Activated T-helper 9 cell treated with anti-CD3 and anti-CD28 coated beads, Interleukin-2, amount 50 U/mL, for 16 hours (primary cell): ENCODE measurements around the gene POTEH.
"Not testable (repeated sequence)": the region's sequence is repeated elsewhere in the genome, so short reads cannot be mapped to it uniquely, and the experiment has no call there.

Source experiments
- DNase-seq: peaks from one replicate; pipeline ENCODE4 v3.0.0-alpha.2; 2020; ENCODE audit warnings: low read depth

POTEH gene

DNA sequence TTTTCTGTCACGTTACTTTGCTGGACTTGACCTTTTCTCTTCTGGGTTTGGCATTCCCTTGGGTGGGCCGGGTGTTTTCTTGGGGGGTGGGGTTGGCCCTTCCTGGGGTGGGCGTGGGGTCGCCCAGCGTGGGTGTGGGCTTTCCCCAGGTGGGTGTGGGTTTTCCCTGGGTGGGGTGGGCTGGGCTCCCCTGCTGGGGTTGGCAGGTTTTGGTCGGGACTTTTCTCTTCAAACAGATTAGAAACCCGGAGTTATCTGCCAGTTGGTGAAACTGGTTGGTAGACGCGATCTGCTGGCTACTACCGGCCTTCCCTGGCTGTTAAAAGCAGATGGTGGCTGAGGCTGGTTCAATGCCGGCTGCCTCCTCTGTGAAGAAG, at the start of gene POTEH:
TSS of gene POTEH (plus strand) at position 278 of the 377 bp plus-strand sequence. CDS start at position 330, 52 bp downstream.
- DNase-seq = not testable (repeated sequence)

DNA sequence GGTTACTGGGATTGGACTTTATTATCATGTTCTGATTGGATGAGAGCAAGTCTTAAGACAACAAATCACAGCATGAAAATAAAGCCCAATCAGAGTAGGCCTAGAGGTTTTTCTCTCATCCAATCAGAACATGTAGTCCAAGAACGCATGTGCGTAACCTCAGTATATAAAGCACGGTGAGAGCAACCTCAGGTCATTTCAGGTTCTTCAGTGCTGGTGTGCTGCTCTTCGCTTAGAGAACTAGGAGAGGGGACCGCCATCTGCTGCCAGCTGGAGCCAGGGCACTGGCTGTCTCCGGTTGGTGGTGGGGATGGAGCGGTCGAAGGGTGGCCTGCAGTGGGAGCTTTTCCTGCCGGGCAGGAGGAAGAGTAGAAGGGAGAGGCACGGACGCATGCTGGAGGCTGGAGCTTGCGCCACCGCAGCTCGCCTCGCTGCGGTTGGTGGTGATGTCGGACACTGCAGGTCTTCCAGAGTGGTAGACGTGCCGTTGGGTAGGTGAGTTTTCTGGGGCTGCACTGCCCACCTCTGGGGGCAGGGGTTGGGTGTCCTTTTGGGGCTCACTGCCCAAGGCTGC, 47.5 kb upstream of the POTEH start:
- DNase-seq = not testable (repeated sequence)

DNA sequence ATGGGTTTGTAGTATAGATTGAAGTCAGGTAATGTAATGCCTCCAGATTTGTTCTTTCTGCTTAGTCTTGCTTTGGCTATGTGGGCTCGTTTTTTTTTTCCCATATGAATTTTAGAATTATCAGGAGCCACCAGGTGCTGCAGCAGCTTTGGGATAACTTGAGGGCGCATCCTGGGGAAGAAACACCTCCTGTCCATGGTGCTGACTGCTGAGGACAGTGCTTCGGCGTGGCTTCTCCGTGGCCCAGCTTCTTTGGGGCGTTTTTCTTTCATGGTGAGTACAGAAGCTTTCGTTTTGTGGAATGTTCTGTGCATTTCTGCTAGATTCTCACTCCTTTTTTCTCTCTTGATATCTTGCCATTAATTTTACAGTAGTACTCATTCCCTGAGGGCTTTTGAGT, 37.9 kb upstream of the POTEH start:
- not testable (repeated sequence) for DNase-seq

DNA sequence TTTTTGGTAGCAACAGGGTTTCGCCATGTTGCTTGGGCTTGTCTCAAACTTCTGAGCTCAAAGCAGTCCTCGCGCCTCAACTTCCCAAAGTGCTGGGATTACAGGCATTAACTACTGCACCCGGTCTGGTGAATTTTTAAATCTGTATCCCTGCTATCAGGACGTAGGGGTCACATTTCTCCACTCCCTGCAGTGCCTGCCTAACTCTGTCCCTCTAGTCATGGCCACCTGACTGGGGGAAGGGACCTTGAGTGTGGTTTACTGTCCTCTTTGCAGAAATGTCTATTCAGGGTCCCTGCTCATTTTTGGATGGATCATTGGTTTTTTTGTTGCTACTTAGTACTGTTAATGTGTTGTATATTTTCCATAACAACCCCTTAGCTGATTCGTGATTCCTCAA, 37.1 kb upstream of the POTEH start:
- DNase-seq = not testable (repeated sequence)

DNA sequence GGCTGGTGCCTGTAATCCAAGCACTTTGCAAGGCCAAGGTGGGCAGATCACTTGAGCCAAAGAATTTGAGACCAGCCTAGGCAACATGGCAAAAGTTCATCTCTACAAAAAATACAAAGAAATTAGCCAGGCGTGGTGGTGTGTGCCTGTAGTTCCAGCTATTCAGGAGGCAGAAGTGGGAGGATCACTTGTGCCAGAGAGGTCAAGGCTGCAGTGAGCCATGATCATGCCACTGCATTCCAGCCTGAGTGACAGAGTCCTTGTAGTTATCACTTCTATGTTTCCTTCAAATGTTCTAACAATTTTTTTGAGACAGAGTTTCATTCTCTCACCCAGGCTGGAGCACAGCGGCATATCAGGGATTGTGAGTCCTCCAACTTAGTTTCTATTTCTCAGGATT, 36.6 kb upstream of the POTEH start:
- DNase-seq = not testable (repeated sequence)

DNA sequence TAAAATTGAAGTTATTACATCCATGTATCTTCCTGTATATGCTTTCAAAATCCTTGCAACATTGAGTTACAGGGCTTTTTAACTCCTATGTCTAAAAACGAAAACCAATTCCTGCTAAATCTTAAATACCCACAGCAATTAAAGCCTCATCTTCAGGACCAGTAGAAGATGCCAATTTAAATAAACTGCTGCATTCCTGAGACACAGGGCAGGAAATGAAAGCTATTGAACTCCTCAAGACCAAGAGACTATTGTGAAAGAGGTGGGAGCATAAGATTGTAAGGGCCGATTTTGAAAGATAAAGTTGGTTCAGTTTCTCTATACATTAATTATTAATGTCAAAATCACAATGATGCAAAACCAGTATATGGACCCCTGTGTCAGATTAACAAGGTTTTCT, 28.7 kb upstream of the POTEH start:
- not testable (repeated sequence) for DNase-seq

DNA sequence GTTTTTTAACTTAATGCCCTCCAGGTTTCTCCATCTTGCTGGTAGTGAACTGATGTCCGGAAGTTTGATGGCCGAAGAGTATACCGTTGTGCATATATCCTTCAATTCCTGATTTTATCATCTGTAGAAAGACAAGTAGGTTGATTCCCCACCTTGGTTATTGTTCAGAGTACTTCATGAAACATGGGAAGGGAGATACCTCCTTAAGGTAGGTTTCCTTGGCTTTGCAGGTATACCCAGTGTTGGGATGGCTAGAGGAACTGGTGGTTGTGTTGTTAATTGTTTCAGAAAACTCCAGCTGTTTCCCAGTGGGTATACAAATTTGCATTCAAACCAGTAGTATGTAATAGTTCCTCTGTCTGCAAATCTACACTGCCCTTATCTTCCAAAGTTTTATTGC, 25.1 kb upstream of the POTEH start:
- DNase-seq = not testable (repeated sequence)

DNA sequence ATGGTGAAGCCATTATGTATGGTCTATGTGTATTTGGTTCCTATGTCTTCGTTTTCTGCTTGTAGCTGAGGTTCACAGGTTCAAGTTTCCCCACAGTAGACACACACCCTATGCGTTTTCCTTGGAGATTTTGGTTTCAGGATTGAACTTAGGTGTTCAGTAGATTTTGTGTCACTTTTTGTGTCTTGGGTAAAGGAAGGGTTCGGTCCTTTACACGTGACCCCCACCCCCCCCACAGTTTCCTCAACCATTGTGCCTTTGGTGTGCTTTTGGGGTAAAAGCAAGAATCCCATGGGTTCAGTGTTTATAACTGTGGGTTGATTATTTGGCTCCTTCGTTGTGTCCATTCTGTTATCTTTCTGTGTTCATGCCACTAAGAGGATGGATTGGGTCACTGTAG, 24.3 kb upstream of the POTEH start:
- not testable (repeated sequence) for DNase-seq

DNA sequence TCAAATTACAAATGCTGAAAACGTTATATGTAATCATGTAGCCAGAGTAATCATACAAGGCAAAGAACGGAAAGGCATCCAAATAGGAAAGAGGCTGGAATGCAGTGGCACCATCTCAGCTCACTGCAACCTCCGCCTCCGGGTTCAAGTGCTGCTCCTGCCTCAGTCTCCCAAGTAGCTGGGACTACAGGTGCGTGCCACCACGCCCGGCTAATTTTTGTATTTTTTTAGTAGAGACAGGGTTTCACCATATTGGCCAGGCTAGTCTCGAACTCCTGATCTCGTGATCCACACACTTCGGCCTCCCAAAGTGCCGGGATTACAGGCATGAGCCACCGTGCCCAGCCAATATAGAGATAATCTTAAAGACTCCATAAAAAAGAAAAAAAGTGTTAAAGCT, 20.4 kb upstream of the POTEH start:
- not testable (repeated sequence) for DNase-seq

DNA sequence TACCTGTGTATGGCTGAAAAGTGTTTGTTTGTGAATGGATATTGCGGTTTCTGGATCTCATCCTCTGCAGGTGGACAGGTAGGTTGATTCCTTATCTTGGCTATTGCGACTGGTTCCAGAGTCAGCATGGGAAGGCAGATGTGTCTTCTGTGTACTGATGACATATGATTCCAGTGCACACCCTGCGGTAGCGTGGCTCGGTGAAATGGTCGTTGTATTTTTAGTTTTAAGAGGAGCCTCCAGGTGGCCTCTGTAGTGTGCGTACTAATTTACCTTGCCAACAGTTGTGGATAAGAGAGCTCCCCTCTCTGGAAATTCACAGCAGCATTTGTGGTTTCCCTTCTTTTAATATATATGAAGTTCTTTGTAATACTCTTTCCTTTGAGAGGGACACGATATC, 10.1 kb upstream of the POTEH start:
- DNase-seq = not testable (repeated sequence)

DNA sequence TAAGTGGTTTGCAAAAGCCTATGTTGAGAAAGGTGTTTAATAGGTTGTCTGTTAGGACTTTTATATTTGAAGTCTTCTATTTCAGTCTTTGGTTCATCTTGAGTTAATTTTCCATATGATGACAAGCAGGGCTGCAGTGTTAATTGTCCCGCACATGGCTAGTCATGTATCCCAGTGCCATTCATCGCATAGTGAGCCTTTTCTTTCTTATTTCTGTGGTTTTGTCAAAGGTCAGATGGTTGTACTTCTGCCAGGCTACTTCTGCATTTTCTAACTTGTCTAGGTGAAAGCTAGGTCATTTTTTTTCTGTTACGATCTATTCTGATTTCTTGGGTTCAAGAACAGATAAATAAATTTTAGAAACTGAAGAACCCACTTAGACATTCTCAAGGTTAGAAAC, 5.7 kb upstream of the POTEH start:
- DNase-seq = not testable (repeated sequence)

DNA sequence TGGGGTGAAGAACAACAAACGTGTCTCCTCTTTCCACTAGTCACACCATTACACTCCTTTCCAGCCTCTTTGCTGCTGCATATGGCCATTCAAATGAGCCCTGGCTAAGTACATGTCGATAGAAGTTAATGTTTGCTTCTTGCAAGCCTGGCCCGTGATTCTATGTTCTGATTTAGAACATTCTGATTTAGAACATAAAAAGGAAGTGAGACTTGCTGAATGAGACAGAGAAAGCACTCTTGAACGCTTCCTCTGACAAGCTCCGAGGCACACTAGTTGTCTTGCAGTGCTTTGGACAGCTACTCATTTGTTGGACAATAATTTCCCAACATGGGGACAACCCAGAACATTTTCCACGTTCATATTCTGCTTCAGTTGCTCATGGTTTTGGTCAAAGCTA, 5.1 kb upstream of the POTEH start:
- DNase-seq = not testable (repeated sequence)

DNA sequence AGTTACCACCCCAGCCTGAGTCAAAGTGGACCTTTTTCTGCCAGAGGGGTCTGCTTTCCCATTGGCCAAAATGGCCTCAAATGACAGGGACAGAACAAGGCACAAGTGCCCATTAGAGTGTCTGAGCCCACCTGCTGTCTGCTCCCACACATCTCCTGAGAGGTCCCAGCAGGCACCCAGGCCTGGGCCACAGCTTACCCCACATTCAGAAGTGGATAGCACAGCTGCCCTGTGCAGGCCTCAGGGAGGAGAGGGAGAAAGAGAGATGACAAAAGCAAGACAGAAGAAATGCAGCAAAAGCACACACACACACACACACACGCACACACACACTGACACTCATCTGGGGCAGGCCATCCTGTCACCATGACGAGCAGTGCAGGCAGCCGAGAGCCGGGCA, 4.2 kb upstream of the POTEH start:
- not testable (repeated sequence) for DNase-seq

DNA sequence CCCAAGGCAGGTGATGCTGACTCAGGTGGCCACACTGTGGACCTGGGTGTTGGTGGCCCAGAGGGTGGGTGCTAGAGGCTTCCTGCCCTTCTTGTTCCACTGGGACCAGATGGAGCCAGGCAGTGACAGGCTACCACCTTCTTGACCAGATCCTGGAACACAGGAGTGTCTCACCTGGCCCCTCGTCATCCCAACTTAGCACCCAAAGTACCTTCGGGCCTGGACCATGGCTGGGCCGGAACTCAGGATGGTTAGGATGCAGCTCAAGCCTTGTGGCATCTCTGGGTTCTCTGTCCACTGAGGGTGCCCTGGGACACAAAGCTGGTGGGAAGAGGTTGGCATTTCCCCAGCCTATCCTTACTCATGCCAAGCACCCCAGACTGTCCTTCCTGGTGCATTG, 2.7 kb upstream of the POTEH start:
- not testable (repeated sequence) for DNase-seq

DNA sequence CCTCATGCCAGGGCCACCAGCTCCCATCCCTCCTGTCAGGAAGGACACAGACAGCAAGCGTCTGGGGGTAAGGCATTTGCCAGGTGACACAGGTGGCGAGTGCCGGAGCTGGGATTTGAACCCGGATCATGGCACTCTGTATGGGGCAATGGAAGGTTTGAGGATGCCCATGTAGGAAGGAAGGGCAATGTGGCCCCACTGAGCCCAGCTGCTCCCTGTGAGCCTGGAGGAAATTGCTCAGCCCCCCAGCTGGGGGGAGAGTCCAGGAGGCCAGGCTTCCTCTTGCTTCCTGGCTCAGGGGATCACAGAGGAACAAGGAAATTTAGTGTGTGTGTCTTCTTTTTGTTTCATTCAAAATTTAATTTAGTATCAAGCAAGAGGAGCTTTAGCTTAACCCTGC, 2.1 kb upstream of the POTEH start:
- DNase-seq = not testable (repeated sequence)

DNA sequence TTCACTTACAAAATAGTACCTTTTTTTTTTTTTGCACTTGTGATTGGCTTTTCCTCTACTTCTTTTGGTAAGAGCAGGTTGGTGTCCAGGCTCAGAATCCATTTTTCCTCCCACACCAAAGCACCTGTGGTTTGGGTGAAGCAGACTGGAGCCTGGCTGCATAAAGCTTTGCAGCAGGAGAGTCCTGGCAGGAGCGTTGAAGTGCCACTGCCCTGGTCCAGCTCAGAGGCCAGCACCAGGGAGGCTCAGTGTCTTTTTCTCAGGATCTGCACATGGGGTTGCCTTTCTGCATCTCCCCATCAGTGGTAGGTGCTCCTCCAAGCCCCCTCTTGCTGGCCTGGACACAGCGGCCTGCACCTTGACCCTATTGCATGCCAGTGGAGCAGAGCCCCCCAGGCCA, 1.7 kb upstream of the POTEH start:
- DNase-seq = not testable (repeated sequence)

DNA sequence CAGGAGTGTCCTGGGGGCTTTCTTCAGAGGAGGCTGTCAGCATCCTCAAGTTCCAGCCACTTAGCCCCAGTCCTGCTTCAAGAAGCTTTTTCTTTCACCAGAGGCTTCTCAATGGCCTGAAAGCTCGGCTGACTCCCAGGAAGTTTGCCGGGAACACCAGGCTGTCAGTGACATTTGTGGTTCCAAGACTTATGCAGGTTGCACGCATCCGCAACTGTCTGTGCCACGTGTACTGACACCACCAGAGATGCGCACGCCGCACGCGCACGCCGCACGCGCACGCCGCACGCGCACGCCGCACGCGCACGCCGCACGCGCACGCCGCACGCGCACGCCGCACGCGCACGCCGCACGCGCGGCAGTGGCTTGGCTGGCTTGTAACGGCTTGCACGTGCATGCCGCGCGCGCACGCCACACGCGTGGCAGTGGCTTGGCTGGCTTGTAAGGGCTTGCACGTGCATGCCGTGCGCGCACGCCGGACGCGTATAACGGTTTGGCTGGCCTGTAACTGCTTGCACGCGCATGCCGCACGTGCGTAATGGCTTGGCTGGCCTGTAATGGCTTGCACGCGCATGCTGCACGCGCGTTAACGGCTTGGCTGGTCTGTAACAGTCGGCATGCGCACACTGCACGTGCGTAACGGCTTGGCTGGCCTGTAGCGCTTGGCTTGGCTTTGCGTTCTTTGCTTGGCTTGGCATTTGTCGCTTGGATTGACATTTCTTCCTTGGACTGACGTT, 646 bp upstream of the POTEH start:
- not testable (repeated sequence) for DNase-seq

DNA sequence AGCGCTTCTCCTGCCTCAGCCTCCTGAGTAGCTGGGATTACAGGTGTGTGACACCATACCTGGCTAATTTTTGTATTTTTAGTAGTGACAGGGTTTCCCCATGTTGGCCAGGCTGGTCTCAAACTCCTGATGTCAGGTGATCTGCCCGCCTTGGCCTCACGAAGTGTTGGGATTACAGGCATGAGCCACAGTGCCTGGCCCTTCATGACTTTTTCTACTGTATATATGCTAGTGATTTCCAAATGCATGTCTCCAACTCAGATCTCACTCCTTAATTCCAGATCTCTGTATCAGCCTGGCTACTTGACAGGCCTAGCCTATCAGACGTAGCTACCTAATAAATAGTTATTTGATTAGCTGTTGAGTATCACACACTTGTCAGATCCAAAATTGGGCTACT, 23.8 kb downstream of the POTEH start:
- not testable (repeated sequence) for DNase-seq

DNA sequence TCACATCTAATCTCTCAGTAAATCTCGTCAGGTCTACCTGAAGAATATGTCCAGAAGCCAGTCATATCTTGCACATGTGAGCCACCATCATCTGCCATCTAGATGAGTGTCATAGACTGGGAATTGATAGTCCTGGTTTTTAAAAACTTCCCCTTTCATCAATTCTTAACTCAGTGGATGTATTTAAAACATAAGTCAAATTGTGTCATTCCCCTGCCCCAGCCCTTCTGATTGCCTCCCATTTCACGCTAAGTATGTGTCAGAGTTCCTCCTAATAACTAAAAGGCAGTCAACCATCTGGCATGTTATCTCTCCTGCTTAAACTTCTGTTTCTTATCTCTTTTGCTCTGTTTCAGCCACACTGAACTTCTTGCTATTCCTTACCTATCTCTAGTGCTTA, 24.3 kb downstream of the POTEH start:
- DNase-seq = not testable (repeated sequence)

DNA sequence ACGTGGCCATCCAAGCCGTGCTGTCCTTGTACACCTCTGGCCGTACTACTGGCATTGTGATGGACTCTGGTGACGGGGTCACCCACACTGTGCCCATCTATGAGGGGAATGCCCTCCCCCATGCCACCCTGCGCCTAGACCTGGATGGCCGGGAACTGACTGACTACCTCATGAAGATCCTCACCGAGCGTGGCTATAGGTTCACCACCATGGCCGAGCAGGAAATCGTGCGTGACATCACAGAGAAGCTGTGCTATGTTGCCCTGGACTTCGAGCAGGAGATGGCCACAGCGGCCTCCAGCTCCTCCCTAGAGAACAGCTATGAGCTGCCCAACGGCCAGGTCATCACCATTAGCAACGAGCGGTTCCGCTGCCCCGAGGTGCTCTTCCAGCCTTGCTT, 32.1 kb downstream of the POTEH start:
- DNase-seq = not testable (repeated sequence)

DNA sequence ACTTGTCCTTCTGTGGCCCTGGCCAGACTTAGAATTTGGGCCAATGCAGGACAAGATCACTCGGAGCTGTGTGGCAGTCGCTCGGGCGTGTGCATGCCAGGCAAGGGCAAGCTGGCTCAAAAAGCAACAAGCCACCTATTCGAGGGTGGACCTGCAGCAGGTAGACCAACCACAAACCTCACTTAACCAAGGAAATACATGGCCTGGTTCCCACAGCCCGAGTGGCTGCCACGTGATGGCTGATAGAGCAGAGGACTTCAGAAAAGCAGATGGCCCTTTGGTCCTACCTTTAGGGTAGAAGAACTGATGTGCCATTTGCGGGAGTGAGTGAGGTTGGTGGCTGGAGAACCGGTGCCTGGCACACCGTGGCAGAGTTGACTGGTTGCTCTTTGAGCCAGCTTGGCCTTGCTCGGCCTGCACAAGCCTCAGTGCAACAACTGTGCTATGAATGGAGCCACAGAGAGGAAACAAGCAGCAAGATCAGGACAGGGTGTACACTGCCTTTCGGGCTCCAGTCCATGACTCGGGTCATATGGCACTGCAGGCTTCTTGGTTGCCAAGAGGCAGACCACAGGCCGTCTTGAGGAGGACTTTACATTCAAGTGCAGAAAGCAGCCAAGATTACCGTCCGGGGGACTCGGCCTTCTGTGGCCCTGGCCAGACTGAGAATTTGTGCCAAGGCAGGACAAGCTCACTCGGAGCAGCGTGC, 39.5 kb downstream of the POTEH start:
- DNase-seq = not testable (repeated sequence)

DNA sequence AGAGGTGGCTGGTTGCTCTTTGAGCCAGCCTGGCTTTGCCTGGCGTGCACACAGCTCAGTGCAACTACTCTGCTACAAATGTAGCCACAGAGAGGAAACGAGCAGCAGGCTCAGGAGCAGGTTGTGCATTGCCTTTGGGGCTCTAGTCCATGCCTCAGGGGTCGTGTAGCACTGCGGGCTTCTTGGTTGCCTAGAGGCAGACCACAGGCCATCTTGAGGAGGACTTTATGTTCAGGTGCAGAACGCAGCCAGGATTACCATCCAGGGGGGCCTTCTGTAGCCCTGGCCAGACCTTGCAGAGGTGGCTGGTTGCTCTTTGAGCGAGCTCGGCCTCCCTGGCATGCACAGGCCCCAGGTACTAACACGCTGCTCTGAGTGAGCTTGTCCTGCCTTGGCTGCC, 41.2 kb downstream of the POTEH start:
- not testable (repeated sequence) for DNase-seq

DNA sequence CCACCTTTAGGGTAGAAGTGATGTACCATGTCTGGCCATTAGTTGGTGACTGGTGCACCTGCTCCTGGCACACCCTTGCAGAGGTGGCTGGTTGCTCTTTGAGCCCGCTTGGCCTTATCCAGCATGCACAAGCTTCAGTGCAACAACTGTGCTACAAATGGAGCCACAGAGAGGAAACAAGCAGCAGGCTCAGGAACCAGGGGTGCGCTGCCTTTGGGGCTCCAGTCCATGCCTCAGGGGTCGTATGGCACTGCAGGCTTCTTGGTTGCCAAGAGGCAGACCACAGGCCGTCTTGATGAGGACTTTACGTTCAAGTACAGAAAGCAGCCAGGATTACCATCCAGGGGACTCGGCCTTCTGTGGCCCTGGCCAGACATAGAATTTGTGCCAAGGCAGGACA, 44.6 kb downstream of the POTEH start:
- not testable (repeated sequence) for DNase-seq
